ENCODE results near the gene HES7.

DNA sequence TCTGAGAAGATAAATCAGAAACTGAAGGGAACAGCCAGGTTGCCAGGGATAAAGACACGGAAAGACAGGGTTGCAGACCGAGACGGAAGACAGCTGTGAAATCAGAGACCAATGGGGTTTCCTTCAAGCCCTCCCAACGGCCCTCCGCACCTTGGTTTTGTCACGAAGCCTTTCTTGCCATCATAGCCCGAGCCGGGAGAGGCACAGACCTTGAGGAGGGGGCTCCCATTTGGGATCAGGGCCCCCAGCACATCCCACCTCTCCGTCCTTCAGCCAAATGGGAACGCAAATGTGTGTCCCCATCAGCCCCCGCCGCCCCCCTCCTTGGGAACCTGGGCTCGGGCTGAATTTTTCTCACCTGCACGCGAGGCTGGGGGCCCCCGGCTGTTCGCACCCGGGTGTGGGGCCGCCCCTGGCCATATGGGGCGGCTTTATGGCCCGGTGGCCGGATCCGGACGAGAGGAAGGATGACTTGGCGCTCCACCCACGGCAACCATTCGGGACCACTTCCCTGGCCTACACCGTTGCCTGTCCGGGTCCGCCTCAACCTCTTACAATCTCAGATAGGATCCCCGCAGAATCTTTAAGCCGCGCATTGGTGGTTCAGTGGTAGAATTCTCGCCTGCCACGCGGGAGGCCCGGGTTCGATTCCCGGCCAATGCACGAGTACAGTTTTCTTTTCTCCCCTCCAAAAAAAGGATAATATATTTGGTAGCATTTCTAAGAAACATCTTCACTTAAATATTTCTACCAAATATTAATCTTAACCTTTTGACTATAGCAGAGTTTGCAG, 1.4 kb upstream of the HES7 start:
- TF ChIP-seq, protein P1, sequence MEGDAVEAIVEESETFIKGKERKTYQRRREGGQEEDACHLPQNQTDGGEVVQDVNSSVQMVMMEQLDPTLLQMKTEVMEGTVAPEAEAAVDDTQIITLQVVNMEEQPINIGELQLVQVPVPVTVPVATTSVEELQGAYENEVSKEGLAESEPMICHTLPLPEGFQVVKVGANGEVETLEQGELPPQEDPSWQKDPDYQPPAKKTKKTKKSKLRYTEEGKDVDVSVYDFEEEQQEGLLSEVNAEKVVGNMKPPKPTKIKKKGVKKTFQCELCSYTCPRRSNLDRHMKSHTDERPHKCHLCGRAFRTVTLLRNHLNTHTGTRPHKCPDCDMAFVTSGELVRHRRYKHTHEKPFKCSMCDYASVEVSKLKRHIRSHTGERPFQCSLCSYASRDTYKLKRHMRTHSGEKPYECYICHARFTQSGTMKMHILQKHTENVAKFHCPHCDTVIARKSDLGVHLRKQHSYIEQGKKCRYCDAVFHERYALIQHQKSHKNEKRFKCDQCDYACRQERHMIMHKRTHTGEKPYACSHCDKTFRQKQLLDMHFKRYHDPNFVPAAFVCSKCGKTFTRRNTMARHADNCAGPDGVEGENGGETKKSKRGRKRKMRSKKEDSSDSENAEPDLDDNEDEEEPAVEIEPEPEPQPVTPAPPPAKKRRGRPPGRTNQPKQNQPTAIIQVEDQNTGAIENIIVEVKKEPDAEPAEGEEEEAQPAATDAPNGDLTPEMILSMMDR (IDR thresholded peaks at IDR 0.05; ENCODE audit: low read depth, low read length, missing input control), result no peak
- no peak for TF ChIP-seq RXRA (IDR thresholded peaks at IDR 0.05)
- no peak for TF ChIP-seq TAF1 (conservative IDR thresholded peaks at IDR 0.05)
- TF ChIP-seq, protein P2, sequence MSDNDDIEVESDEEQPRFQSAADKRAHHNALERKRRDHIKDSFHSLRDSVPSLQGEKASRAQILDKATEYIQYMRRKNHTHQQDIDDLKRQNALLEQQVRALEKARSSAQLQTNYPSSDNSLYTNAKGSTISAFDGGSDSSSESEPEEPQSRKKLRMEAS (IDR thresholded peaks at IDR 0.05), result peak; percentile 41
- TF ChIP-seq SP1 (IDR thresholded peaks at IDR 0.05), result no peak
- TF ChIP-seq JUND (IDR thresholded peaks at IDR 0.05), result no peak
- peak; percentile 28 for TF ChIP-seq YY1 (IDR thresholded peaks at IDR 0.05)
- no peak for TF ChIP-seq RAD21 (IDR thresholded peaks at IDR 0.05)
- TF ChIP-seq GABPA (IDR thresholded peaks at IDR 0.05 in 1 of 2, conservative IDR thresholded peaks at IDR 0.05 in 1 of 2), result no peak
- TF ChIP-seq, protein P3, sequence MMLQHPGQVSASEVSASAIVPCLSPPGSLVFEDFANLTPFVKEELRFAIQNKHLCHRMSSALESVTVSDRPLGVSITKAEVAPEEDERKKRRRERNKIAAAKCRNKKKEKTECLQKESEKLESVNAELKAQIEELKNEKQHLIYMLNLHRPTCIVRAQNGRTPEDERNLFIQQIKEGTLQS (IDR thresholded peaks at IDR 0.05), result peak; percentile 99
- no peak for TF ChIP-seq FOXA1 (IDR thresholded peaks at IDR 0.05)
